HEK293T (cell line): Measurements from ENCODE around the gene LRBA.
A peak's percentile ranks its signal among the peaks of the same experiment; 100 is the strongest.

ENCODE experiments used
- CTCF ChIA-PET: fragments of 350-600 bp; formaldehyde crosslinking; extraction: SDS; loops from one replicate; lab custom pipeline; 2021; ENCODE audit warnings: antibody characterized with exemption, inconsistent platforms; lab: Yijun Ruan, JAX
- POLR2A ChIA-PET: fragments of 350-600 bp; formaldehyde crosslinking; extraction: SDS; loops from one replicate; lab custom pipeline; 2020; ENCODE audit warnings: antibody characterized with exemption, inconsistent platforms; lab: Yijun Ruan, JAX
- DNase-seq: peaks from one replicate; pipeline ENCODE4 v3.0.0; 2012; ENCODE audit warnings: mixed read lengths; ENCODE audit errors: extremely low spot score
- ARNT ChIP-seq: fragments of 450-650 bp; IDR thresholded peaks from 2 replicates; pipeline ENCODE4 v1.6.1; 2017; ENCODE audit warnings: mild to moderate bottlenecking
- BHLHE40 ChIP-seq: fragments of 450-650 bp; IDR thresholded peaks from 2 replicates; pipeline ENCODE4 v1.6.1; 2016; ENCODE audit warnings: mild to moderate bottlenecking, moderate library complexity, borderline replicate concordance
- CTBP1 ChIP-seq: fragments of 450-650 bp; IDR thresholded peaks from 2 replicates; pipeline ENCODE4 v1.6.1; 2016; ENCODE audit warnings: borderline replicate concordance
- ELF4 ChIP-seq: fragments of 450-650 bp; IDR thresholded peaks from 2 replicates; pipeline ENCODE4 v1.6.1; 2017; ENCODE audit warnings: antibody characterized with exemption
- FOXA1 ChIP-seq: fragments of 450-650 bp; IDR thresholded peaks from 2 replicates; pipeline ENCODE4 v1.6.1; 2016; ENCODE audit warnings: mild to moderate bottlenecking
- FOXK2 ChIP-seq: fragments of 450-650 bp; IDR thresholded peaks from 2 replicates; pipeline ENCODE4 v1.6.1; 2016; ENCODE audit warnings: mild to moderate bottlenecking
- FOXM1 ChIP-seq: fragments of 450-650 bp; IDR thresholded peaks from 2 replicates; pipeline ENCODE4 v1.6.1; 2017; ENCODE audit warnings: mild to moderate bottlenecking, borderline replicate concordance
- HDGF ChIP-seq: fragments of 450-650 bp; IDR thresholded peaks from 2 replicates; pipeline ENCODE4 v1.6.1; 2017; ENCODE audit warnings: antibody characterized with exemption, borderline replicate concordance
- L3MBTL2 ChIP-seq: fragments of 450-650 bp; conservative IDR thresholded peaks from 2 replicates; pipeline ENCODE4 v1.6.1; 2016; ENCODE audit warnings: mild to moderate bottlenecking
- LEF1 ChIP-seq: fragments of 450-650 bp; IDR thresholded peaks from 2 replicates; pipeline ENCODE4 v1.6.1; 2017; ENCODE audit warnings: mild to moderate bottlenecking, borderline replicate concordance
- NFRKB ChIP-seq: fragments of 450-650 bp; IDR thresholded peaks from 2 replicates; pipeline ENCODE4 v1.6.1; 2016; ENCODE audit warnings: mild to moderate bottlenecking, moderate library complexity
- SP1 ChIP-seq: fragments of 450-650 bp; IDR thresholded peaks from 2 replicates; pipeline ENCODE4 v1.6.1; 2017
- SUZ12 ChIP-seq: fragments of 450-650 bp; IDR thresholded peaks from 2 replicates; pipeline ENCODE4 v1.6.1; 2016; ENCODE audit warnings: mild to moderate bottlenecking
- TARDBP ChIP-seq: fragments of 450-650 bp; IDR thresholded peaks from 2 replicates; pipeline ENCODE4 v1.6.1; 2016
- ZNF384 ChIP-seq: fragments of 450-650 bp; IDR thresholded peaks from 2 replicates; pipeline ENCODE4 v1.6.1; 2016
- TF ChIP-seq, protein P1 (sequence below): fragments of 450-650 bp; IDR thresholded peaks from 2 replicates; pipeline ENCODE4 v1.6.1; 2016

Gene LRBA

GRCh38 chr4:150574678-150575077, 440.4 kb downstream of the LRBA start:
- ChIA-PET CTCF (interaction anchor here (0.6 kb wide), 1 partner anchor 266 kb away, joined by 3 read pairs; no protein-coding TSS in a partner anchor), POLR2A (no interaction called here)
- DNase-seq: no peak
- TF ChIP-seq L3MBTL2 (no peak), LEF1 (no peak), FOXK2 (no peak), NFRKB (no peak), FOXA1 (no peak), ZNF384 (no peak), HDGF (no peak), CTBP1 (no peak), ARNT (no peak), SUZ12 (no peak), ELF4 (no peak), BHLHE40 (no peak), SP1 (no peak), FOXM1 (no peak), TARDBP (no peak)
- TF ChIP-seq, protein P1, sequence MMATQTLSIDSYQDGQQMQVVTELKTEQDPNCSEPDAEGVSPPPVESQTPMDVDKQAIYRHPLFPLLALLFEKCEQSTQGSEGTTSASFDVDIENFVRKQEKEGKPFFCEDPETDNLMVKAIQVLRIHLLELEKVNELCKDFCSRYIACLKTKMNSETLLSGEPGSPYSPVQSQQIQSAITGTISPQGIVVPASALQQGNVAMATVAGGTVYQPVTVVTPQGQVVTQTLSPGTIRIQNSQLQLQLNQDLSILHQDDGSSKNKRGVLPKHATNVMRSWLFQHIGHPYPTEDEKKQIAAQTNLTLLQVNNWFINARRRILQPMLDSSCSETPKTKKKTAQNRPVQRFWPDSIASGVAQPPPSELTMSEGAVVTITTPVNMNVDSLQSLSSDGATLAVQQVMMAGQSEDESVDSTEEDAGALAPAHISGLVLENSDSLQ: no peak

GRCh38 chr4:150573534-150573933, 441.6 kb downstream of the LRBA start:
- no peak for DNase-seq
- TF ChIP-seq ARNT (no peak), SP1 (no peak)
- CTCF ChIA-PET: no interaction called here
- POLR2A ChIA-PET: no interaction called here

GRCh38 chr4:150572704-150573504, 442.2 kb downstream of the LRBA start:
- no peak for DNase-seq
- CTCF ChIA-PET: no interaction called here
- POLR2A ChIA-PET: no interaction called here
- TF ChIP-seq HDGF: no peak
- TF ChIP-seq, protein P1: peak; percentile 80
- TF ChIP-seq SUZ12: no peak

GRCh38 chr4:150570862-150571261, 444.2 kb downstream of the LRBA start:
- CTCF ChIA-PET: no interaction called here
- TF ChIP-seq, protein P1: 0 out of 2 replicates have a peak, but pooled peaks have one; percentile 22
- no peak for TF ChIP-seq L3MBTL2
- no peak for TF ChIP-seq SUZ12
- no peak for TF ChIP-seq FOXM1
- no peak for TF ChIP-seq HDGF
- no peak for TF ChIP-seq FOXK2
- TF ChIP-seq CTBP1: no peak
- POLR2A ChIA-PET: no interaction called here
- no peak for DNase-seq

GRCh38 chr4:150569998-150570535, 445.0 kb downstream of the LRBA start:
- POLR2A ChIA-PET: no interaction called here
- CTCF ChIA-PET: no interaction called here
- TF ChIP-seq SUZ12: no peak
- TF ChIP-seq LEF1: no peak
- TF ChIP-seq ZNF384: no peak
- TF ChIP-seq HDGF: no peak
- TF ChIP-seq SP1: no peak
- no peak for TF ChIP-seq ELF4
- TF ChIP-seq TARDBP: no peak
- TF ChIP-seq NFRKB: no peak
- TF ChIP-seq FOXA1: no peak
- TF ChIP-seq FOXK2: no peak
- TF ChIP-seq L3MBTL2: no peak
- TF ChIP-seq ARNT: no peak
- no peak for TF ChIP-seq FOXM1
- no peak for TF ChIP-seq BHLHE40
- TF ChIP-seq, protein P1: no peak
- no peak for TF ChIP-seq CTBP1
- no peak for DNase-seq

- TF ChIP-seq ARNT: no peak
- no peak for TF ChIP-seq TARDBP
- no peak for TF ChIP-seq FOXM1
- no peak for TF ChIP-seq HDGF
- TF ChIP-seq ELF4: no peak
- no peak for TF ChIP-seq FOXK2
- TF ChIP-seq SUZ12: no peak
- TF ChIP-seq FOXA1: no peak
- DNase-seq: no peak
- ChIA-PET CTCF (no interaction called here), POLR2A (no interaction called here)
These were observed 445.6 kb downstream of the LRBA start for GRCh38 chr4:150569384-150569987.
